Measurements from ENCODE around the gene ENOX1.

ENOX1 gene

GRCh38 chr13:43744261-43745031 is 42.3 kb downstream of the ENOX1 start:
- H3K9me3 ChIP-seq (ENCODE audit: insufficient read depth, low read depth, low read length) = no peaks in the 10 kb centered on the region
- H3K18ac ChIP-seq (ENCODE audit: low read length) = no peak overlapping the region
- H2BK5ac ChIP-seq (ENCODE audit: low read depth, low read length, poor library complexity) = no peak overlapping the region
- H3K9ac ChIP-seq (ENCODE audit: low read length) = no peak overlapping the region
- no peak overlapping the region for H4K91ac ChIP-seq (ENCODE audit: low read depth, low read length)
- no peak overlapping the region for H4K8ac ChIP-seq (ENCODE audit: low read depth, low read length)
- H2AK5ac ChIP-seq (ENCODE audit: low read length) = no peak overlapping the region
- H3K14ac ChIP-seq (ENCODE audit: low read length) = no peak overlapping the region
- no peaks in the 10 kb centered on the region for H3K79me1 ChIP-seq (ENCODE audit: low read length)
- no peak overlapping the region for H2BK120ac ChIP-seq (ENCODE audit: insufficient read depth, low read length, poor library complexity)
- no peak overlapping the region for H3K27ac ChIP-seq (ENCODE audit: low read depth, low read length)
- H3K4me1 ChIP-seq (ENCODE audit: control insufficient read depth in 1 of 2, insufficient read depth in 2 of 2, low read length in 2 of 2) = no peaks in the 10 kb centered on the region
- no peak for DNase-seq
- H2BK12ac ChIP-seq (ENCODE audit: low read length) = no peak overlapping the region
- H3K27me3 ChIP-seq (ENCODE audit: insufficient read depth, low read length) = no peaks in the 10 kb centered on the region
- H4K12ac ChIP-seq (ENCODE audit: low read depth, low read length) = no peak overlapping the region
- no peak overlapping the region for H3K4me2 ChIP-seq (ENCODE audit: low read length)
- H3K4me3 ChIP-seq (ENCODE audit: low read depth, low read length) = no peak overlapping the region
- no peak overlapping the region for H3K23ac ChIP-seq (ENCODE audit: low read length)
- H3K79me2 ChIP-seq (ENCODE audit: control insufficient read depth, insufficient read depth, low read length, poor library complexity) = no peaks in the 10 kb centered on the region
- H3K36me3 ChIP-seq (ENCODE audit: control insufficient read depth in 1 of 2, insufficient read depth in 2 of 2, low read length in 2 of 2) = no peaks in the 10 kb centered on the region
- no peak overlapping the region for H2AFZ ChIP-seq (ENCODE audit: insufficient read depth, low read length, poor library complexity)
- no peak overlapping the region for H3K4ac ChIP-seq (ENCODE audit: low read depth, low read length)
- WGBS (ENCODE audit: extremely low coverage, insufficient coverage, insufficient read length) = no CpG with 5 or more reads among the region's 5 CpGs

- H3K4me1 ChIP-seq (ENCODE audit: control insufficient read depth in 1 of 2, insufficient read depth in 2 of 2, low read length in 2 of 2) = no peaks in the 10 kb centered on the region
Measured at GRCh38 chr13:43742911-43743310, 43.9 kb downstream of the ENOX1 start.

DNA sequence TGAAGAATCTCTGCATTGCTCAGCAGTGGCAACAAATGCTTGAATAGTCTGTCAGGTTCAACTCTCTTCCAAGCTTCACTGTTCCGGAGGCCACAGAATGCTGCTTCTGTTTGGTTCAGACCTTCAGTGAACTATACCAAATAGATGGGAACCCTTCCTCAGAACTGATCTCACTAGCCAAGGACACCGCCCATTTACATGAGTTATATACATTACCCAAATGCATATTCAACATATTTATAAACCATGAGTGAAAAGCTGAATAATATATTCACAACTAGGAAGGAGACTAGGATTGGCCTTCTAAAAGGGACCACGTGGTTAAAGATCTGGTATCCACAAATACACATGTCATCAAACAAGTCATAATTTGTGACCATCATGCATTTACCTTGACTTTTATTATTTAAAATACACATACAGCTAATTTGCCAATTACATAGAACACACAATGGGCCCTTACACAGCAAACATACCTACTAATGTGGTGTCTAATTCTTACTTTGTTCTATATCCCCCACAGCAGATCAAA is 49.3 kb downstream of the ENOX1 start:
- H3K79me1 ChIP-seq (ENCODE audit: low read length) = no peaks in the 10 kb centered on the region
- WGBS (ENCODE audit: extremely low coverage, insufficient coverage, insufficient read length) = no CpG with 5 or more reads among the region's 3 CpGs
- no peak overlapping the region for H2AK5ac ChIP-seq (ENCODE audit: low read length)
- no peak overlapping the region for H2BK120ac ChIP-seq (ENCODE audit: insufficient read depth, low read length, poor library complexity)
- no peak overlapping the region for H2AFZ ChIP-seq (ENCODE audit: insufficient read depth, low read length, poor library complexity)
- no peak overlapping the region for H4K8ac ChIP-seq (ENCODE audit: low read depth, low read length)
- no peak overlapping the region for H4K91ac ChIP-seq (ENCODE audit: low read depth, low read length)
- no peaks in the 10 kb centered on the region for H3K4me1 ChIP-seq (ENCODE audit: control insufficient read depth in 1 of 2, insufficient read depth in 2 of 2, low read length in 2 of 2)
- H3K14ac ChIP-seq (ENCODE audit: low read length) = no peak overlapping the region
- no peaks in the 10 kb centered on the region for H3K79me2 ChIP-seq (ENCODE audit: control insufficient read depth, insufficient read depth, low read length, poor library complexity)
- no peak overlapping the region for H3K4me3 ChIP-seq (ENCODE audit: low read depth, low read length)
- no peak overlapping the region for H2BK5ac ChIP-seq (ENCODE audit: low read depth, low read length, poor library complexity)
- H3K27me3 ChIP-seq (ENCODE audit: insufficient read depth, low read length) = no peaks in the 10 kb centered on the region
- no peak overlapping the region for H3K27ac ChIP-seq (ENCODE audit: low read depth, low read length)
- DNase-seq = no peak
- H4K12ac ChIP-seq (ENCODE audit: low read depth, low read length) = no peak overlapping the region
- H3K36me3 ChIP-seq (ENCODE audit: control insufficient read depth in 1 of 2, insufficient read depth in 2 of 2, low read length in 2 of 2) = no peaks in the 10 kb centered on the region
- no peaks in the 10 kb centered on the region for H3K9me3 ChIP-seq (ENCODE audit: insufficient read depth, low read depth, low read length)
- no peak overlapping the region for H3K4me2 ChIP-seq (ENCODE audit: low read length)
- no peak overlapping the region for H2BK12ac ChIP-seq (ENCODE audit: low read length)
- H3K18ac ChIP-seq (ENCODE audit: low read length) = no peak overlapping the region
- no peak overlapping the region for H3K4ac ChIP-seq (ENCODE audit: low read depth, low read length)
- no peak overlapping the region for H3K9ac ChIP-seq (ENCODE audit: low read length)
- no peak overlapping the region for H3K23ac ChIP-seq (ENCODE audit: low read length)

More at GRCh38 chr13:43742911-43743310, 43.9 kb downstream of the ENOX1 start:
- Histone ChIP-seq H3K79me1 (ENCODE audit: low read length) (no peaks in the 10 kb centered on the region), H3K9ac (ENCODE audit: low read length) (no peak overlapping the region), H3K27ac (ENCODE audit: low read depth, low read length) (no peak overlapping the region), H3K14ac (ENCODE audit: low read length) (no peak overlapping the region), H3K4ac (ENCODE audit: low read depth, low read length) (no peak overlapping the region), H3K27me3 (ENCODE audit: insufficient read depth, low read length) (no peaks in the 10 kb centered on the region), H3K36me3 (ENCODE audit: control insufficient read depth in 1 of 2, insufficient read depth in 2 of 2, low read length in 2 of 2) (no peaks in the 10 kb centered on the region), H2BK12ac (ENCODE audit: low read length) (no peak overlapping the region), H4K8ac (ENCODE audit: low read depth, low read length) (no peak overlapping the region), H4K12ac (ENCODE audit: low read depth, low read length) (no peak overlapping the region), H3K4me2 (ENCODE audit: low read length) (no peak overlapping the region), H3K18ac (ENCODE audit: low read length) (no peak overlapping the region), H2BK120ac (ENCODE audit: insufficient read depth, low read length, poor library complexity) (no peak overlapping the region), H3K9me3 (ENCODE audit: insufficient read depth, low read depth, low read length) (no peaks in the 10 kb centered on the region), H2BK5ac (ENCODE audit: low read depth, low read length, poor library complexity) (no peak overlapping the region), H4K91ac (ENCODE audit: low read depth, low read length) (no peak overlapping the region), H3K23ac (ENCODE audit: low read length) (no peak overlapping the region), H3K79me2 (ENCODE audit: control insufficient read depth, insufficient read depth, low read length, poor library complexity) (no peaks in the 10 kb centered on the region), H2AFZ (ENCODE audit: insufficient read depth, low read length, poor library complexity) (no peak overlapping the region), H2AK5ac (ENCODE audit: low read length) (no peak overlapping the region), H3K4me3 (ENCODE audit: low read depth, low read length) (no peak overlapping the region)
- DNase-seq = no peak

GRCh38 chr13:43732726-43733125 is 54.0 kb downstream of the ENOX1 start:
- H3K23ac ChIP-seq (ENCODE audit: low read length) = no peak overlapping the region
- no peak overlapping the region for H2AK5ac ChIP-seq (ENCODE audit: low read length)
- no peaks in the 10 kb centered on the region for H3K9me3 ChIP-seq (ENCODE audit: insufficient read depth, low read depth, low read length)
- H3K14ac ChIP-seq (ENCODE audit: low read length) = no peak overlapping the region
- no peak overlapping the region for H3K4ac ChIP-seq (ENCODE audit: low read depth, low read length)
- H4K12ac ChIP-seq (ENCODE audit: low read depth, low read length) = no peak overlapping the region
- H3K27me3 ChIP-seq (ENCODE audit: insufficient read depth, low read length) = no peaks in the 10 kb centered on the region
- H4K91ac ChIP-seq (ENCODE audit: low read depth, low read length) = no peak overlapping the region
- H3K4me2 ChIP-seq (ENCODE audit: low read length) = no peak overlapping the region
- no peak overlapping the region for H2BK5ac ChIP-seq (ENCODE audit: low read depth, low read length, poor library complexity)
- no peak overlapping the region for H2BK12ac ChIP-seq (ENCODE audit: low read length)
- H3K79me2 ChIP-seq (ENCODE audit: control insufficient read depth, insufficient read depth, low read length, poor library complexity) = no peaks in the 10 kb centered on the region
- no peaks in the 10 kb centered on the region for H3K79me1 ChIP-seq (ENCODE audit: low read length)
- no peak overlapping the region for H3K27ac ChIP-seq (ENCODE audit: low read depth, low read length)
- no peak overlapping the region for H2AFZ ChIP-seq (ENCODE audit: insufficient read depth, low read length, poor library complexity)
- no peak overlapping the region for H4K8ac ChIP-seq (ENCODE audit: low read depth, low read length)
- DNase-seq = no peak
- H3K4me3 ChIP-seq (ENCODE audit: low read depth, low read length) = no peak overlapping the region
- H3K36me3 ChIP-seq (ENCODE audit: control insufficient read depth in 1 of 2, insufficient read depth in 2 of 2, low read length in 2 of 2) = no peaks in the 10 kb centered on the region
- H3K9ac ChIP-seq (ENCODE audit: low read length) = no peak overlapping the region
- no peak overlapping the region for H2BK120ac ChIP-seq (ENCODE audit: insufficient read depth, low read length, poor library complexity)
- H3K18ac ChIP-seq (ENCODE audit: low read length) = no peak overlapping the region
- no peaks in the 10 kb centered on the region for H3K4me1 ChIP-seq (ENCODE audit: control insufficient read depth in 1 of 2, insufficient read depth in 2 of 2, low read length in 2 of 2)
- WGBS (ENCODE audit: extremely low coverage, insufficient coverage, insufficient read length) = no CpG with 5 or more reads among the region's 3 CpGs
